PFSK-1 (cell line): ENCODE measurements around the gene STAT6.

Experiments
- POLR2AphosphoS5 ChIP-seq: IDR thresholded peaks from 2 replicates; pipeline ENCODE4 v1.6.1; 2012; ENCODE audit warnings: low read depth, mild to moderate bottlenecking, control low read depth, low read length, moderate library complexity
- SIN3A ChIP-seq: IDR thresholded peaks from 2 replicates; pipeline ENCODE4 v1.6.1; 2012; ENCODE audit warnings: mild to moderate bottlenecking, low read length, moderate library complexity, borderline replicate concordance; ENCODE audit not compliant: insufficient read depth
- TAF1 ChIP-seq: IDR thresholded peaks from 2 replicates; pipeline ENCODE4 v1.6.1; 2012; ENCODE audit warnings: low read length, control low read depth, borderline replicate concordance; ENCODE audit not compliant: insufficient read depth
- TF ChIP-seq, protein P1 (sequence below), 2 experiments: IDR thresholded peaks; 2 replicates each; pipeline versions ENCODE4 v1.6.1 to v1.8.0; 2011 to 2012; ENCODE audit warnings: low read depth in 2 of 2, low read length in 2 of 2, control low read depth in 1 of 2, inconsistent platforms in 1 of 2, mild to moderate bottlenecking in 1 of 2, moderate library complexity in 1 of 2; ENCODE audit not compliant: insufficient read depth in 1 of 2

DNA sequence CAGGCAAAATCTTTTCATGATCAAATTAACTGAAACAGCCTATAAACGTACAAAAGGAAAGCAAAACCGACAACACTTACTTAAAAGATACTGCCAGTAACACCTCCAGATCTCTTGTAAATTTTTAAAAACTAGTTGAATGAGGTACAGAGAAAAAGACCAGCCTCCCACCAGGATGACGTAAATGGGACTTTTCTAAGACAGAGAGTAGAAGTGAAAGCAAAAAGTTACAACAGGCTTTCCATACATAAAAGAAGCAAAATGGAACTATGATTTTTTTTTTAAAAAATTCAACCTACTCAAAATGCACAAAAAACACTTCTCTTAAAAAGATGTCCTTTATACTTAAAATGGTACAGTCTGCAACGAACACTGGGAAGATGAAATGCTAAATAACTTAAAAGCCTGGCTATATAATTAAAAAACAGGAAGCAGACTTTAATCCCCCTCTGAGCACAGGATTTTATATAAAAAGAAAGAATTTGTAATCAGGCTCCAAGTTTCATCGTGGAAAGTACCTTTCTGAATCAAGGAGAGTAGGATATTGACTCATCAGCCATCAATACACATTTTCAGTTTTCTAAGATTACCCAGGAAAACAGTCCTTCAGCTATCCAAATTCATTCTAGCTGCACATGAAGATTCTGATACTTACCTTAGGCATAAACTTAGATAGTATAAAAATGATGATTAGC lies 47.0 kb downstream of the STAT6 start:
- TF ChIP-seq TAF1 (no peak), POLR2AphosphoS5 (no peak), SIN3A (no peak)
- TF ChIP-seq, protein P1, sequence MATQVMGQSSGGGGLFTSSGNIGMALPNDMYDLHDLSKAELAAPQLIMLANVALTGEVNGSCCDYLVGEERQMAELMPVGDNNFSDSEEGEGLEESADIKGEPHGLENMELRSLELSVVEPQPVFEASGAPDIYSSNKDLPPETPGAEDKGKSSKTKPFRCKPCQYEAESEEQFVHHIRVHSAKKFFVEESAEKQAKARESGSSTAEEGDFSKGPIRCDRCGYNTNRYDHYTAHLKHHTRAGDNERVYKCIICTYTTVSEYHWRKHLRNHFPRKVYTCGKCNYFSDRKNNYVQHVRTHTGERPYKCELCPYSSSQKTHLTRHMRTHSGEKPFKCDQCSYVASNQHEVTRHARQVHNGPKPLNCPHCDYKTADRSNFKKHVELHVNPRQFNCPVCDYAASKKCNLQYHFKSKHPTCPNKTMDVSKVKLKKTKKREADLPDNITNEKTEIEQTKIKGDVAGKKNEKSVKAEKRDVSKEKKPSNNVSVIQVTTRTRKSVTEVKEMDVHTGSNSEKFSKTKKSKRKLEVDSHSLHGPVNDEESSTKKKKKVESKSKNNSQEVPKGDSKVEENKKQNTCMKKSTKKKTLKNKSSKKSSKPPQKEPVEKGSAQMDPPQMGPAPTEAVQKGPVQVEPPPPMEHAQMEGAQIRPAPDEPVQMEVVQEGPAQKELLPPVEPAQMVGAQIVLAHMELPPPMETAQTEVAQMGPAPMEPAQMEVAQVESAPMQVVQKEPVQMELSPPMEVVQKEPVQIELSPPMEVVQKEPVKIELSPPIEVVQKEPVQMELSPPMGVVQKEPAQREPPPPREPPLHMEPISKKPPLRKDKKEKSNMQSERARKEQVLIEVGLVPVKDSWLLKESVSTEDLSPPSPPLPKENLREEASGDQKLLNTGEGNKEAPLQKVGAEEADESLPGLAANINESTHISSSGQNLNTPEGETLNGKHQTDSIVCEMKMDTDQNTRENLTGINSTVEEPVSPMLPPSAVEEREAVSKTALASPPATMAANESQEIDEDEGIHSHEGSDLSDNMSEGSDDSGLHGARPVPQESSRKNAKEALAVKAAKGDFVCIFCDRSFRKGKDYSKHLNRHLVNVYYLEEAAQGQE (IDR thresholded peaks at IDR 0.05; ENCODE audit: insufficient read depth in 1 of 2, low read depth in 2 of 2, low read length in 2 of 2), result no peak
